Keratinocyte (primary cell): ENCODE measurements around the gene PROC. TPM values are rescaled to one million over a fixed set of nuclear protein-coding genes. Genes with fewer than 3 reads are reported as not detected.

Experiments used
- DNase-seq: peaks from one replicate; pipeline ENCODE4 v3.0.0-alpha.2; 2011; ENCODE audit warnings: low read depth, missing footprints, low spot score
- FAIRE-seq: peaks from 2 replicates; lab custom pipeline; 2011; peaks lifted over from hg19 to GRCh38; lab: Jason Lieb, UNC
- H2AFZ ChIP-seq: 2 replicates; pipeline ENCODE4 v1.6.0; 2012; ENCODE audit warnings: low read length, control low read depth, inconsistent platforms; ENCODE audit not compliant: control insufficient read depth
- H3K27ac ChIP-seq: 2 replicates; pipeline ENCODE4 v1.5.1; 2011; ENCODE audit warnings: low read length; ENCODE audit not compliant: control insufficient read depth, insufficient read depth
- H3K27me3 ChIP-seq: 3 replicates; pipeline ENCODE4 v1.6.0; 2011; ENCODE audit warnings: low read length; ENCODE audit not compliant: control insufficient read depth, insufficient read depth; ENCODE audit errors: extremely low read depth
- H3K36me3 ChIP-seq, 2 experiments: 2 replicates in 1 of 2; 3 replicates in 1 of 2; pipeline ENCODE4 v1.5.1; 2011; ENCODE audit warnings: low read length in 2 of 2, mild to moderate bottlenecking in 1 of 2; ENCODE audit not compliant: control insufficient read depth in 2 of 2, insufficient read depth in 2 of 2; ENCODE audit errors: extremely low read depth in 1 of 2
- H3K4me1 ChIP-seq: 3 replicates; pipeline ENCODE4 v1.5.1; 2011; ENCODE audit warnings: low read length; ENCODE audit not compliant: control insufficient read depth, insufficient read depth; ENCODE audit errors: extremely low read depth
- H3K4me2 ChIP-seq: 3 replicates; pipeline ENCODE4 v1.6.0; 2011; ENCODE audit warnings: low read depth, low read length; ENCODE audit not compliant: control insufficient read depth, insufficient read depth; ENCODE audit errors: extremely low read depth
- H3K4me3 ChIP-seq, 3 experiments: fragments of 200-600 bp in 1 of 3; sonication (generic) in 1 of 3; 2 replicates in 2 of 3; 3 replicates in 1 of 3; pipeline ENCODE4 v1.5.1; 2011 to 2016; ENCODE audit warnings: low read length in 3 of 3, mild to moderate bottlenecking in 3 of 3, control low read depth in 2 of 3, inconsistent platforms in 1 of 3, low read depth in 1 of 3, mixed read lengths in 1 of 3, mixed run types in 1 of 3, moderate library complexity in 1 of 3; ENCODE audit not compliant: control insufficient read depth in 2 of 3, insufficient read depth in 2 of 3; ENCODE audit errors: extremely low read depth in 1 of 3
- H3K79me2 ChIP-seq: 2 replicates; pipeline ENCODE4 v1.6.0; 2012; ENCODE audit warnings: low read length; ENCODE audit not compliant: control insufficient read depth, insufficient read depth
- H3K9ac ChIP-seq: 3 replicates; pipeline ENCODE4 v1.6.0; 2011; ENCODE audit warnings: low read length; ENCODE audit not compliant: control insufficient read depth, insufficient read depth; ENCODE audit errors: extremely low read depth
- H3K9me1 ChIP-seq: 3 replicates; pipeline ENCODE4 v1.6.0; 2011; ENCODE audit warnings: low read length; ENCODE audit not compliant: control insufficient read depth, insufficient read depth; ENCODE audit errors: extremely low read depth
- H3K9me3 ChIP-seq: 2 replicates; pipeline ENCODE4 v1.5.1; 2012; ENCODE audit warnings: low read depth, low read length; ENCODE audit not compliant: control insufficient read depth
- H4K20me1 ChIP-seq: 3 replicates; pipeline ENCODE4 v1.6.0; 2011; ENCODE audit warnings: low read length; ENCODE audit not compliant: control insufficient read depth, insufficient read depth; ENCODE audit errors: extremely low read depth
- EZH2 ChIP-seq: IDR thresholded peaks from one replicate; pipeline ENCODE4 v1.6.1; 2012; ENCODE audit warnings: inconsistent platforms, mild to moderate bottlenecking, low read length, moderate library complexity
- dilution Hi-C: fragments of 300-500 bp; cut with MboI; formaldehyde crosslinking; loops from one replicate; pipeline ENCODE4 v1.7.0; 2020; ENCODE audit warnings: low sequenced_read_pairs; ENCODE audit not compliant: extremely low pct_ligation_motif_present
- polyA plus RNA-seq, 5 experiments: library from polyadenylated mRNA; depleted of rRNA in 3 of 5; stranded (reverse) in 3 of 5; stranded (forward) in 1 of 5; unstranded in 1 of 5; fragments of >200 nt; gene quantifications; 1 replicate in 1 of 5; 2 replicates in 3 of 5; 3 replicates in 1 of 5; pipeline versions ENCODE4 v1.2.1 to v1.2.3, GENCODE V29; 2011 to 2012; ENCODE audit warnings: missing spikeins in 2 of 5, low read depth in 1 of 5, low replicate concordance in 1 of 5
- TF ChIP-seq, protein P1 (sequence below), 3 experiments: IDR thresholded peaks in 1 of 3; conservative IDR thresholded peaks in 1 of 3; optimal IDR thresholded peaks in 1 of 3; 2 replicates in 2 of 3; 3 replicates in 1 of 3; pipeline versions ENCODE3 to v1.5.1; 2011; ENCODE audit warnings: low read length in 3 of 3, mild to moderate bottlenecking in 3 of 3, moderate library complexity in 2 of 3, control low read depth in 1 of 3, inconsistent platforms in 1 of 3; ENCODE audit not compliant: insufficient read depth in 2 of 3; ENCODE audit errors: extremely low read depth in 1 of 3

PROC gene
- polyA plus RNA-seq, 1 donor (not counting 4 experiments of a cell fraction or from before 2014, with no cell fraction given) = 0.16 TPM

DNA sequence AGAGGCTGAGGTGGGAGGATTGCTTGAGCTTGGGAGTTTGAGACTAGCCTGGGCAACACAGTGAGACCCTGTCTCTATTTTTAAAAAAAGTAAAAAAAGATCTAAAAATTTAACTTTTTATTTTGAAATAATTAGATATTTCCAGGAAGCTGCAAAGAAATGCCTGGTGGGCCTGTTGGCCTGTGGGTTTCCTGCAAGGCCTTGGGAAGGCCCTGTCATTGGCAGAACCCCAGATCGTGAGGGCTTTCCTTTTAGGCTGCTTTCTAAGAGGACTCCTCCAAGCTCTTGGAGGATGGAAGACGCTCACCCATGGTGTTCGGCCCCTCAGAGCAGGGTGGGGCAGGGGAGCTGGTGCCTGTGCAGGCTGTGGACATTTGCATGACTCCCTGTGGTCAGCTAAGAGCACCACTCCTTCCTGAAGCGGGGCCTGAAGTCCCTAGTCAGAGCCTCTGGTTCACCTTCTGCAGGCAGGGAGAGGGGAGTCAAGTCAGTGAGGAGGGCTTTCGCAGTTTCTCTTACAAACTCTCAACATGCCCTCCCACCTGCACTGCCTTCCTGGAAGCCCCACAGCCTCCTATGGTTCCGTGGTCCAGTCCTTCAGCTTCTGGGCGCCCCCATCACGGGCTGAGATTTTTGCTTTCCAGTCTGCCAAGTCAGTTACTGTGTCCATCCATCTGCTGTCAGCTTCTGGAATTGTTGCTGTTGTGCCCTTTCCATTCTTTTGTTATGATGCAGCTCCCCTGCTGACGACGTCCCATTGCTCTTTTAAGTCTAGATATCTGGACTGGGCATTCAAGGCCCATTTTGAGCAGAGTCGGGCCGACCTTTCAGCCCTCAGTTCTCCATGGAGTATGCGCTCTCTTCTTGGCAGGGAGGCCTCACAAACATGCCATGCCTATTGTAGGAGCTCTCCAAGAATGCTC is 6.6 kb downstream of the PROC start:
- FAIRE-seq (no peak), DNase-seq (no peak)
- Histone ChIP-seq H3K4me2 (no peak overlapping the region), H3K36me3 (no peaks in the 10 kb centered on the region), H3K27me3 (peaks cover 20% of the 10 kb centered on the region), H3K9me1 (no peaks in the 10 kb centered on the region), H3K9me3 (no peaks in the 10 kb centered on the region), H2AFZ (no peak overlapping the region), H3K4me3 (no peak overlapping the region), H3K27ac (no peak overlapping the region), H4K20me1 (no peaks in the 10 kb centered on the region), H3K4me1 (no peaks in the 10 kb centered on the region), H3K9ac (no peak overlapping the region), H3K79me2 (no peaks in the 10 kb centered on the region)
- dilution Hi-C loops = no loop called here
- no peak for TF ChIP-seq EZH2
- TF ChIP-seq, protein P1, sequence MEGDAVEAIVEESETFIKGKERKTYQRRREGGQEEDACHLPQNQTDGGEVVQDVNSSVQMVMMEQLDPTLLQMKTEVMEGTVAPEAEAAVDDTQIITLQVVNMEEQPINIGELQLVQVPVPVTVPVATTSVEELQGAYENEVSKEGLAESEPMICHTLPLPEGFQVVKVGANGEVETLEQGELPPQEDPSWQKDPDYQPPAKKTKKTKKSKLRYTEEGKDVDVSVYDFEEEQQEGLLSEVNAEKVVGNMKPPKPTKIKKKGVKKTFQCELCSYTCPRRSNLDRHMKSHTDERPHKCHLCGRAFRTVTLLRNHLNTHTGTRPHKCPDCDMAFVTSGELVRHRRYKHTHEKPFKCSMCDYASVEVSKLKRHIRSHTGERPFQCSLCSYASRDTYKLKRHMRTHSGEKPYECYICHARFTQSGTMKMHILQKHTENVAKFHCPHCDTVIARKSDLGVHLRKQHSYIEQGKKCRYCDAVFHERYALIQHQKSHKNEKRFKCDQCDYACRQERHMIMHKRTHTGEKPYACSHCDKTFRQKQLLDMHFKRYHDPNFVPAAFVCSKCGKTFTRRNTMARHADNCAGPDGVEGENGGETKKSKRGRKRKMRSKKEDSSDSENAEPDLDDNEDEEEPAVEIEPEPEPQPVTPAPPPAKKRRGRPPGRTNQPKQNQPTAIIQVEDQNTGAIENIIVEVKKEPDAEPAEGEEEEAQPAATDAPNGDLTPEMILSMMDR (optimal IDR thresholded peaks at IDR 0.05 in 1 of 3, IDR thresholded peaks at IDR 0.05 in 1 of 3, conservative IDR thresholded peaks at IDR 0.05 in 1 of 3; ENCODE audit: extremely low read depth in 1 of 3, insufficient read depth in 2 of 3, low read length in 3 of 3) = no peak

DNA sequence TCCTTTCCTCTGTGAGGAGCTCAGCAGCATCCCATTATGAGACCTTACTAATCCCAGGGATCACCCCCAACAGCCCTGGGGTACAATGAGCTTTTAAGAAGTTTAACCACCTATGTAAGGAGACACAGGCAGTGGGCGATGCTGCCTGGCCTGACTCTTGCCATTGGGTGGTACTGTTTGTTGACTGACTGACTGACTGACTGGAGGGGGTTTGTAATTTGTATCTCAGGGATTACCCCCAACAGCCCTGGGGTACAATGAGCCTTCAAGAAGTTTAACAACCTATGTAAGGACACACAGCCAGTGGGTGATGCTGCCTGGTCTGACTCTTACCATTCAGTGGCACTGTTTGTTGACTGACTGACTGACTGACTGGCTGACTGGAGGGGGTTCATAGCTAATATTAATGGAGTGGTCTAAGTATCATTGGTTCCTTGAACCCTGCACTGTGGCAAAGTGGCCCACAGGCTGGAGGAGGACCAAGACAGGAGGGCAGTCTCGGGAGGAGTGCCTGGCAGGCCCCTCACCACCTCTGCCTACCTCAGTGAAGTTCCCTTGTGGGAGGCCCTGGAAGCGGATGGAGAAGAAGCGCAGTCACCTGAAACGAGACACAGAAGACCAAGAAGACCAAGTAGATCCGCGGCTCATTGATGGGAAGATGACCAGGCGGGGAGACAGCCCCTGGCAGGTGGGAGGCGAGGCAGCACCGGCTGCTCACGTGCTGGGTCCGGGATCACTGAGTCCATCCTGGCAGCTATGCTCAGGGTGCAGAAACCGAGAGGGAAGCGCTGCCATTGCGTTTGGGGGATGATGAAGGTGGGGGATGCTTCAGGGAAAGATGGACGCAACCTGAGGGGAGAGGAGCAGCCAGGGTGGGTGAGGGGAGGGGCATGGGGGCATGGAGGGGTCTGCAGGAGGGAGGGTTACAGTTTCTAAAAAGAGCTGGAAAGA is 7.6 kb downstream of the PROC start:
- no peaks in the 10 kb centered on the region for H3K4me1 ChIP-seq
- H2AFZ ChIP-seq = no peak overlapping the region
- DNase-seq (no peak), FAIRE-seq (no peak)
- no peaks in the 10 kb centered on the region for H3K36me3 ChIP-seq
- peaks cover 20% of the 10 kb centered on the region for H3K27me3 ChIP-seq
- dilution Hi-C loops = no loop called here
- TF ChIP-seq EZH2 = no peak
- TF ChIP-seq, protein P1 (optimal IDR thresholded peaks at IDR 0.05 in 1 of 3, IDR thresholded peaks at IDR 0.05 in 1 of 3, conservative IDR thresholded peaks at IDR 0.05 in 1 of 3; ENCODE audit: extremely low read depth in 1 of 3, insufficient read depth in 2 of 3, low read length in 3 of 3) = no peak
- no peak overlapping the region for H3K27ac ChIP-seq
- no peak overlapping the region for H3K4me2 ChIP-seq
- H3K79me2 ChIP-seq = no peaks in the 10 kb centered on the region
- no peaks in the 10 kb centered on the region for H3K9me3 ChIP-seq
- H3K4me3 ChIP-seq = no peak overlapping the region
- no peak overlapping the region for H3K9ac ChIP-seq
- H4K20me1 ChIP-seq = no peaks in the 10 kb centered on the region
- H3K9me1 ChIP-seq = no peaks in the 10 kb centered on the region
